HG03064 (cell line): Measurements from ENCODE around the gene DHX29.
A peak's percentile ranks its signal among the peaks of the same experiment; 100 is the strongest.
"Not testable (repeated sequence)": the region's sequence is repeated elsewhere in the genome, so short reads cannot be mapped to it uniquely, and the experiment has no call there.

ENCODE experiments used
- ATAC-seq: cut with Tn5 transposase; IDR thresholded peaks from one replicate; pipeline ENCODE4 v1.9.1; 2021; ENCODE audit warnings: low read depth; ENCODE audit not compliant: unreplicated experiment

DHX29 gene

GRCh38 chr5:55307383-55308253 is at the start of gene DHX29, which contains the start of gene MTREX:
Gene DHX29, minus strand, starts transcription at chr5:55307694. Its CDS starts 121 bp downstream, at chr5:55307573.
Gene MTREX, plus strand, starts transcription at chr5:55307989. Its CDS starts 25 bp downstream, at chr5:55308014.
- peak; percentile 93 for ATAC-seq

GRCh38 chr5:55356896-55357295 is 49.4 kb upstream of the DHX29 start:
- ATAC-seq: no peak

- ATAC-seq: no peak
Observed at GRCh38 chr5:55350754-55351153, 43.3 kb upstream of the DHX29 start.

GRCh38 chr5:55347786-55348185 is 40.3 kb upstream of the DHX29 start:
- ATAC-seq: no peak

GRCh38 chr5:55345327-55345726 is 37.8 kb upstream of the DHX29 start:
- ATAC-seq: no peak

GRCh38 chr5:55344392-55344992 is 37.0 kb upstream of the DHX29 start:
- ATAC-seq: peak; percentile 65

- ATAC-seq: no peak
Observed at GRCh38 chr5:55343609-55344008, 36.1 kb upstream of the DHX29 start.

- no peak for ATAC-seq
Observed at GRCh38 chr5:55343107-55343506, 35.6 kb upstream of the DHX29 start.

GRCh38 chr5:55338810-55339243 is 31.3 kb upstream of the DHX29 start:
- ATAC-seq: peak; percentile 55

GRCh38 chr5:55338092-55338613 is 30.7 kb upstream of the DHX29 start:
- ATAC-seq: no peak

GRCh38 chr5:55333811-55334210 is 26.3 kb upstream of the DHX29 start:
- ATAC-seq: no peak

- ATAC-seq: no peak
Observed at GRCh38 chr5:55333017-55333416, 25.5 kb upstream of the DHX29 start.

- no peak for ATAC-seq
Observed at GRCh38 chr5:55331321-55331720, 23.8 kb upstream of the DHX29 start.

GRCh38 chr5:55327281-55327680 is 19.8 kb upstream of the DHX29 start:
- no peak for ATAC-seq

- no peak for ATAC-seq
Observed at GRCh38 chr5:55325621-55326020, 18.1 kb upstream of the DHX29 start.

- ATAC-seq: no peak
Observed at GRCh38 chr5:55324815-55325418, 17.4 kb upstream of the DHX29 start.

GRCh38 chr5:55324006-55324405 is 16.5 kb upstream of the DHX29 start:
- no peak for ATAC-seq

GRCh38 chr5:55320571-55320970 is 13.1 kb upstream of the DHX29 start:
- no peak for ATAC-seq

- no peak for ATAC-seq
Observed at GRCh38 chr5:55319491-55319890, 12.0 kb upstream of the DHX29 start.

- not testable (repeated sequence) for ATAC-seq
Observed at GRCh38 chr5:55318237-55318636, 10.7 kb upstream of the DHX29 start.

- ATAC-seq: no peak
Observed at GRCh38 chr5:55316837-55317236, 9.3 kb upstream of the DHX29 start.
